ENCODE measurements around the gene DNHD1.

GRCh38 chr11:6482441-6482840 is 14.6 kb upstream of the DNHD1 start:
- TF ChIP-seq CTCF (conservative IDR thresholded peaks at IDR 0.05; ENCODE audit: low read depth, low read length) (no peak), POLR2A (IDR thresholded peaks at IDR 0.05; ENCODE audit: low read depth, low read length) (no peak), MAZ (IDR thresholded peaks at IDR 0.05; ENCODE audit: borderline replicate concordance, low read depth, low read length) (no peak), ELK1 (IDR thresholded peaks at IDR 0.05; ENCODE audit: borderline replicate concordance, low read depth, low read length) (no peak), CHD1 (IDR thresholded peaks at IDR 0.05; ENCODE audit: low read depth, low read length) (no peak), MAFK (IDR thresholded peaks at IDR 0.05; ENCODE audit: low read depth, low read length) (no peak), CEBPB (IDR thresholded peaks at IDR 0.05; ENCODE audit: low read depth, low read length) (no peak), RCOR1 (IDR thresholded peaks at IDR 0.05; ENCODE audit: insufficient replicate concordance, low read length) (no peak), NFE2L2 (IDR thresholded peaks at IDR 0.05; ENCODE audit: low read depth, low read length) (no peak), RFX5 (IDR thresholded peaks at IDR 0.05; ENCODE audit: low read depth, low read length) (no peak), FOS (IDR thresholded peaks at IDR 0.05; ENCODE audit: low read depth, low read length) (no peak), BHLHE40 (IDR thresholded peaks at IDR 0.05; ENCODE audit: low read depth, low read length) (no peak), RAD21 (IDR thresholded peaks at IDR 0.05; ENCODE audit: low read length) (no peak)
- TF ChIP-seq, protein P1, sequence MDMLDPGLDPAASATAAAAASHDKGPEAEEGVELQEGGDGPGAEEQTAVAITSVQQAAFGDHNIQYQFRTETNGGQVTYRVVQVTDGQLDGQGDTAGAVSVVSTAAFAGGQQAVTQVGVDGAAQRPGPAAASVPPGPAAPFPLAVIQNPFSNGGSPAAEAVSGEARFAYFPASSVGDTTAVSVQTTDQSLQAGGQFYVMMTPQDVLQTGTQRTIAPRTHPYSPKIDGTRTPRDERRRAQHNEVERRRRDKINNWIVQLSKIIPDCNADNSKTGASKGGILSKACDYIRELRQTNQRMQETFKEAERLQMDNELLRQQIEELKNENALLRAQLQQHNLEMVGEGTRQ (IDR thresholded peaks at IDR 0.05; ENCODE audit: low read depth, low read length), result no peak
